Ectodermal cell (in vitro differentiated cells): ENCODE data around the gene POLR3GL.

Experiments
- H3K27ac ChIP-seq: 2 replicates; pipeline ENCODE4 v1.7.0; 2013; ENCODE audit warnings: mild to moderate bottlenecking, low read depth, low read length; ENCODE audit not compliant: insufficient read depth, poor library complexity, severe bottlenecking
- H3K27me3 ChIP-seq: 2 replicates; pipeline ENCODE4 v1.7.0; 2013; ENCODE audit warnings: mild to moderate bottlenecking, low read length; ENCODE audit not compliant: insufficient read depth, control insufficient read depth, poor library complexity, severe bottlenecking
- H3K36me3 ChIP-seq: one replicate; pipeline ENCODE4 v1.7.0; 2013; ENCODE audit warnings: low read length; ENCODE audit not compliant: control insufficient read depth, insufficient read depth
- H3K4me1 ChIP-seq: one replicate; pipeline ENCODE4 v1.7.0; 2013; ENCODE audit warnings: low read length; ENCODE audit not compliant: control insufficient read depth, insufficient read depth
- H3K4me3 ChIP-seq: 2 replicates; pipeline ENCODE4 v1.7.0; 2013; ENCODE audit warnings: low read depth, low read length, control low read depth; ENCODE audit not compliant: insufficient read depth
- H3K9me3 ChIP-seq: 2 replicates; pipeline ENCODE4 v1.7.0; 2013; ENCODE audit warnings: mild to moderate bottlenecking, low read length, moderate library complexity; ENCODE audit not compliant: control insufficient read depth
- WGBS, 2 experiments: methylation state at CpG; one replicate each; pipeline ENCODE4 v1.1.7; 2013; ENCODE audit warnings: missing lambda C conversion rate in 2 of 2; 5-methylcytosine and 5-hydroxymethylcytosine counted together

POLR3GL gene

GRCh38 chr1:145974721-145975120 lies 10.2 kb downstream of the POLR3GL start:
- H3K36me3 ChIP-seq: no peaks in the 10 kb centered on the region
- peaks cover 18% of the 10 kb centered on the region for H3K4me1 ChIP-seq
- no peaks in the 10 kb centered on the region for H3K27me3 ChIP-seq
- no peaks in the 10 kb centered on the region for H3K9me3 ChIP-seq
- 94 to 95% methylated on average over 7 of the region's 7 CpGs for WGBS, 2 experiments
- H3K27ac ChIP-seq: no peak overlapping the region
- no peak overlapping the region for H3K4me3 ChIP-seq

DNA sequence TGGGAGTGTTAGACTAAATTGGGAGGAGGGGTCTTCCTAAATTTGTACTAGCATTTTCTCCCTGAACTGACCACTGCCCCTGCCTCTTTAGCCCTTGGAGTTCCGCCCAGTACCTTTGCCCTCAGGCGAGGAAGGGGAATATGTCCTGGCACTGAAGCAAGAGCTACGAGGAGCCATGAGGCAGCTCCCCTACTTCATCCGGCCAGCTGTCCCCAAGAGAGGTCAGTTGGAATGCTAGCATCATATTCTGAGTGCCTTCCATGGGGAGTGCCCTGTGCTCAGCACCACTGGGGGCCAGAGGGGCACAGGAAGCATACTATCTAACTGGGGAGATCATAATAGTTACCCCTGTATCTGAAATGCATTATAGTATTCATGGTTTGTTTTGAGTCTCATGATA lies 10.7 kb downstream of the POLR3GL start:
- no peaks in the 10 kb centered on the region for H3K27me3 ChIP-seq
- H3K4me3 ChIP-seq: no peak overlapping the region
- no peaks in the 10 kb centered on the region for H3K9me3 ChIP-seq
- H3K27ac ChIP-seq: no peak overlapping the region
- 90 to 93% methylated on average over 4 of the region's 4 CpGs for WGBS, 2 experiments
- peaks cover 23% of the 10 kb centered on the region for H3K4me1 ChIP-seq
- no peaks in the 10 kb centered on the region for H3K36me3 ChIP-seq

- H3K4me3 ChIP-seq: no peak overlapping the region
- peaks cover 24% of the 10 kb centered on the region for H3K4me1 ChIP-seq
- H3K9me3 ChIP-seq: no peaks in the 10 kb centered on the region
- H3K27ac ChIP-seq: no peak overlapping the region
- H3K36me3 ChIP-seq: no peaks in the 10 kb centered on the region
- no peaks in the 10 kb centered on the region for H3K27me3 ChIP-seq
- WGBS, 2 experiments: 78 to 79% methylated on average over 5 of the region's 5 CpGs
Observed at GRCh38 chr1:145977016-145977415, 12.5 kb downstream of the POLR3GL start.

DNA sequence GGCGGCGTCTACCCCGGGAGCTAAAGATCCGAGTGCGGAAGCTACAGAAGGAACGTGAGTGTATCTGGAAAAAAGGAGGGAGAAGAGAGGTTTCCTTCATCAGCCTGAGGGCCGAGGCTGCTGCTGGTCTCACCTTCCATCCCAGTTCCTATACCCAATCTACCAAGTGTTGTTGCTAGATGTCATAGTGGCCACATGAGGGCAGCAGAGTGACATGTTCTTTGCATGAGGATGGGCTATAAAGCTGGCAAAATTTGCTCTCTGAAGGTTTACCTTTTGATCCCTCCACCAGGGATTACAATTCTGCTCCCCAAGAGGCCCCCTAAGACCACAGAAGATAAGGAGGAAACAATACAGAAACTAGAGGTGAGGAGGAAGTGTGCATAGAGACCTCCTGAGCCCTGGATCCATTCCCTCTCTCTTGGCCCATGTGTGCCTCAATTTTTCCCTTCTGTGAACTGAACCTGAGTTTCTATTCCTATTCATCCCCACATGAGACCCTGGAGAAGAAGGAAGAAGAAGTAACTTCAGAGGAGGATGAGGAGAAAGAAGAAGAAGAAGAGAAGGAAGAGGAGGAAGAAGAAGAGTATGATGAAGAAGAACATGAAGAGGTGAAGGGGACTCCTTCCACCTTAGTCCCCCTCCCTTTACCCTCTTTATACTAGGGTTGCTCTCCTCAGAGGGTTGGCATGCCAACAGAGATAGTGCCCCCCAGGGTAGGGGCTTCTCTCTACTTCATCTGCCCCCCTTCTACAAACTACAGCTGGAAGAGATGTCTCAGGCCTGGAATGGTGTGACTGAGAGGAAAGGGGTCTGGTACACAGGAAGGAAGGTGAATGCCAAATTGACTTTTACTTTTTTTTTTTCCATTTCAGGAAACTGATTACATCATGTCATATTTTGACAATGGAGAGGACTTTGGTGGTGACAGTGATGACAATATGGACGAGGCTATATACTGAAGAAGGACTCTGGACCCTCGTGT lies 13.3 kb downstream of the POLR3GL start:
- WGBS, 2 experiments: 26 to 31% methylated on average over 7 to 9 of the region's 9 CpGs
- no peak overlapping the region for H3K27ac ChIP-seq
- no peaks in the 10 kb centered on the region for H3K9me3 ChIP-seq
- H3K36me3 ChIP-seq: no peaks in the 10 kb centered on the region
- H3K4me3 ChIP-seq: no peak overlapping the region
- H3K27me3 ChIP-seq: no peaks in the 10 kb centered on the region
- peaks cover 24% of the 10 kb centered on the region for H3K4me1 ChIP-seq

DNA sequence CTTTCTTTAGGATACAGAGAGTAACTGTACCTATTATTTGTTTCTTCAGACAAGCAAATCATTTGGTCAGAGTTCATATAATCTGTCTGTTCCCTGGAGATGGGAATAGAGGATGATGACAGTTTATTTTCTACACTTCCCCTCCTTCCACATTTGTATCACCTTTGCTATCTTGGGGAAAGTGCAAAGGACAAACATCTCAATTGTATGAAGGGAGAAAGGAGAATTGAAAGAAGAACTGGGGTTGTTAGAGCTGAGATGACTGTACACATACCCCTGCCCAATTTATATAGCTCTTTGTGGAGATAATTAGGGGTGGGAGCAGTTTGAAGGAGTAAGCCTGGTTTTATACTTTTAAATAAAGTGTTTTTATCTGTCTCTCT lies 14.0 kb downstream of the POLR3GL start:
- no peak overlapping the region for H3K27ac ChIP-seq
- H3K4me3 ChIP-seq: no peak overlapping the region
- peaks cover 24% of the 10 kb centered on the region for H3K4me1 ChIP-seq
- H3K36me3 ChIP-seq: no peaks in the 10 kb centered on the region
- H3K9me3 ChIP-seq: no peaks in the 10 kb centered on the region
- no peaks in the 10 kb centered on the region for H3K27me3 ChIP-seq

GRCh38 chr1:145978854-145979745 lies 14.6 kb downstream of the POLR3GL start:
- peak overlapping the region; percentile 79 for H3K27ac ChIP-seq
- H3K4me3 ChIP-seq: peak overlapping the region; percentile 8
- no peaks in the 10 kb centered on the region for H3K36me3 ChIP-seq
- WGBS, 2 experiments: 19 to 21% methylated on average over 9 of the region's 9 CpGs
- H3K4me1 ChIP-seq: peaks cover 24% of the 10 kb centered on the region
- H3K27me3 ChIP-seq: no peaks in the 10 kb centered on the region
- H3K9me3 ChIP-seq: no peaks in the 10 kb centered on the region

DNA sequence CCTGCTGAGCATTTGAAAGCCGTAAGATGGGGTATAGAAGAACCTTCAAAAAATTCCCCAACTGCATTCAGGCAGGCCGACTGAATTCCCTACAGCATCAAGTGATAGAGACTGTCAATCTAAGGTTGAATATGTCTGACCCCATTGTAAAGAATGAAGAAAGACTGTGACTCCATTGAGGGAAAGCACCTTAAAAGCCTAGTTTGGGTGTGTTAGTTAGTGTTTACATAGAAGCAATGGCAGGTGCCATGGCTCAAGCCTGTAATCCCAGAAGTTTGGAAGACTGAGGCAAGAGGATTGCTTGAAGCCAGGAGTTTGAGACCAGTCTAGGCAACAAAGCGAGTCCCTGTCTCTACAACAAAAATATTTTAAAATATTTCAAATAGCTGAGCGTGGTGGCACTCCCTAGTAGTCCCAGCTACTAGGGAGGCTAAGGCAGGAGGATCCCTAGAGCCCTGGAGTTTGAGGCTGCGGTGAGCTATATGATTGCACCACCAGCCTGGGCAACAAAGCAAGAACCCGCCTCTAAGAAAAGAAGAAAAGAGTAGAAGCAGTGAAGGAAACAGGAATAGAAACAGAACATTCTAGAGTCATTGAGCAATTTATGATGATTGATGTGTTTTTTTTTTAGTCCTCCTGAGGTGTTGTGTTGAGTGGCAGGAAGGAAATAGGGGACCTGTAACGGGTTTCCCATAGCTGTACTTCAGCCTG lies 15.4 kb downstream of the POLR3GL start:
- peaks cover 25% of the 10 kb centered on the region for H3K4me1 ChIP-seq
- H3K27ac ChIP-seq: peak overlapping the region; percentile 64
- no peaks in the 10 kb centered on the region for H3K36me3 ChIP-seq
- no peak overlapping the region for H3K4me3 ChIP-seq
- H3K9me3 ChIP-seq: no peaks in the 10 kb centered on the region
- WGBS, 2 experiments: 64 to 65% methylated on average over 7 of the region's 7 CpGs
- H3K27me3 ChIP-seq: no peaks in the 10 kb centered on the region

DNA sequence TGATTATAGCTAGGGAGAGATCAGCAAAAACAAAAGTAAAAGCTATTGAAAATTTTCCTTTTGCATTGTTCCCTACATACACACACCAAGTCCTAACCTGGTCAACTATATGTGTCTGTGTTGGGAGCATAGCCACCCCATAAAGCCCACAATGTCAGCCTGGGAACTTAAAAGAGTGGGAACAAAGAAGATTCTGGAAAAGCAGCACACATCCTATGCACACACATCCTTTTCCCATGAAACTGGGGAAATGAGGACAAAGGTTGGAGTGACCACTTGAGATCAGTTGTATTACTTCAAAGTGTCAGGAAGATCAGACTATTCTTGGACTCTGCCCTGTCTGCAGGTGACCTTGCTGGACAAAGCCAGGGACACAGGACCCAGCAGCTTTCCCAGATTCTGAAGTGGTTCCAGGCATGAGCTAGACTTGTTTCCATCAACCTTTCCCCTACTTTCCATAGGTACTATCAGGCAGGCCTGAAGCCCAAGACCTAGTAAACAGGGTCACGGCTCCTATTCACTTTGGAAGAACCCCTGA lies 16.0 kb downstream of the POLR3GL start:
- Histone ChIP-seq H3K27me3 (no peaks in the 10 kb centered on the region), H3K4me3 (no peak overlapping the region), H3K4me1 (peaks cover 30% of the 10 kb centered on the region), H3K36me3 (no peaks in the 10 kb centered on the region), H3K27ac (no peak overlapping the region), H3K9me3 (no peaks in the 10 kb centered on the region)
- WGBS, 2 experiments: 88 to 97% methylated on average over 1 of the region's 1 CpG

DNA sequence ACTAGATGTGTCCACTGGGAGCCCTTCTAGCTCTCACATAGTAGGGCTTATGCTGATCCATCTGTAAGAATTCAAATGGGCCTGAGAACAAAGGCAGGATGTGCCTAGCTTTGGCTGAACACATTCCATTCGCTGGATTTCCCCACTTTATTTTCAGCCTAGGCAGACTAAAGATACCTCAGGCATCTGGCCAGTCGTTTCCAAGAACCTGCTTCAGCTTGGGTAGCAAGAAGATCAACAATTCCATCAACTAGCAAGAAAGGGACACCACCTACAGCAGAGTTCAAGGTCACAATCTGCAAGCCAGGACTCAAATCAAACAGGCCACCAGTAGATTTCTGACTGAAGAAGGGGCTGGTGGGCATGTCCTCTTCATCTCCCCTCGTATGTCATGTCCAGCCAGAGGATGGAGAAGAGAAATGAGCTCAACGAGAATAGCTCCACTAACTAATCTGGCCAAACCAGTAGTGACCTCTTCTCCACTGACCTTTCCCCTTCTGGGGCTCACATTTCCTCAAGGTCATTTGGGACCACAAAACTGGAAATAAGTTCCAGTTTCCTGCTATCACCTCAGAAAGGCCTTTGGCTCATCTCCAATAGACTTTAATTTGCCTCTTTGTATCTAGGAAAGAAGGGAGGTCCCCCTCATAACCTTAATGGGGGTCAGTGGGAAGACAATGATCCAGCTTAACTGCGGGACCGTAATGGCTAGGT lies 17.7 kb downstream of the POLR3GL start:
- WGBS, 2 experiments: 90 to 91% methylated on average over 6 of the region's 6 CpGs
- H3K4me1 ChIP-seq: peaks cover 37% of the 10 kb centered on the region
- H3K4me3 ChIP-seq: no peak overlapping the region
- H3K27ac ChIP-seq: no peak overlapping the region
- H3K9me3 ChIP-seq: no peaks in the 10 kb centered on the region
- H3K27me3 ChIP-seq: no peaks in the 10 kb centered on the region
- no peaks in the 10 kb centered on the region for H3K36me3 ChIP-seq
